Measurements from ENCODE around the gene MRPS34. TPM values are rescaled to one million over a fixed set of nuclear protein-coding genes. Genes with fewer than 3 reads are reported as not detected.
"Not testable (repeated sequence)": the region's sequence is repeated elsewhere in the genome, so short reads cannot be mapped to it uniquely, and the experiment has no call there.

MRPS34 gene
- total RNA-seq, 4 donors from 2014 or later: 90.9 to 126 (median 105) TPM

DNA sequence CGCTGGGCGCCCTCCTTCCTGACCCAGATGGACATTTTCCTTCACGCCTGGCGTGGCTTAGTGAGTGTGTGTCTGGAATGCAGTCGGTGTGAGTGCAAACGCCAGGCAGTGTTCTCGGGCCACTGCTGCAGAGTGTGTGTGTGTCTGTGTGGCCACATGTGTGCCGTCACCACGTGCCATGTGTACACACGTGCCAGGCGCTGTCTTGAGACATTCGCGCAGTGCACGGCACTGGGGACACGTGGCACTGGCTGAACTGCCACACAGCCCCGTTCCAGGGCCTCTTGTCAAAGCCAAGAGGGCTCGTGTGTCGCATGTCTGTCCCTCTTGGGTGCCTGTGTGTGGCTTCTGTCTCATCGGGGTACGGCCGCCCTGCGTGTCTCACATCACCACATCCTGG is 38.1 kb downstream of the MRPS34 start:
- WGBS, 2 donors: 96 to 98% methylated on average over 22 of the region's 22 CpGs
- H3K4me3 ChIP-seq (ENCODE audit: low read depth, poor library complexity, severe bottlenecking): no peak overlapping the region
- intact Hi-C loops (cut with DNase I; ENCODE audit: low total_unique reads): no loop called here
- DNase-seq (ENCODE audit: low spot score in 2 of 2): no peak
- no peak for TF ChIP-seq POLR2A (IDR thresholded peaks at IDR 0.05)
- TF ChIP-seq, protein P1, sequence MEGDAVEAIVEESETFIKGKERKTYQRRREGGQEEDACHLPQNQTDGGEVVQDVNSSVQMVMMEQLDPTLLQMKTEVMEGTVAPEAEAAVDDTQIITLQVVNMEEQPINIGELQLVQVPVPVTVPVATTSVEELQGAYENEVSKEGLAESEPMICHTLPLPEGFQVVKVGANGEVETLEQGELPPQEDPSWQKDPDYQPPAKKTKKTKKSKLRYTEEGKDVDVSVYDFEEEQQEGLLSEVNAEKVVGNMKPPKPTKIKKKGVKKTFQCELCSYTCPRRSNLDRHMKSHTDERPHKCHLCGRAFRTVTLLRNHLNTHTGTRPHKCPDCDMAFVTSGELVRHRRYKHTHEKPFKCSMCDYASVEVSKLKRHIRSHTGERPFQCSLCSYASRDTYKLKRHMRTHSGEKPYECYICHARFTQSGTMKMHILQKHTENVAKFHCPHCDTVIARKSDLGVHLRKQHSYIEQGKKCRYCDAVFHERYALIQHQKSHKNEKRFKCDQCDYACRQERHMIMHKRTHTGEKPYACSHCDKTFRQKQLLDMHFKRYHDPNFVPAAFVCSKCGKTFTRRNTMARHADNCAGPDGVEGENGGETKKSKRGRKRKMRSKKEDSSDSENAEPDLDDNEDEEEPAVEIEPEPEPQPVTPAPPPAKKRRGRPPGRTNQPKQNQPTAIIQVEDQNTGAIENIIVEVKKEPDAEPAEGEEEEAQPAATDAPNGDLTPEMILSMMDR (IDR thresholded peaks at IDR 0.05): no peak

DNA sequence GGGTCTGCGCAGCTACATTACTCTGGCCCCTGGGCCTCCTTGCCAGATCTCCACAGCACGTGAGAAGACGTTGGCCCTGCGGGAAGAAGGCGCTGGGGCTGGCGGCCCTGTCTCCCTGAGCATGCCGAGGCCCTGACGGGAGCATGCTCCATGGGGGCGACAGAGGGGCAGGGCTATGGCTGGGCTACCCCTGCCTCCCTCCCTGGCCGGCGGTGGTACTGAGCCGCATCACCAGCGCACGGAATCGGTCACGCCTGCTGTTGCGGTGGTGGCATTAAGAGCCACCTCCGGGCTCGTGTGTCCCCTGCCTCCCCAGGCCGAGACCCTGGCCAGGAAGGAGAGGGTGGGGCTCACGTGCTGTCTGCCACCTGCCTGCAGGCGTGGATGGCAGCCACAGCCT is 38.8 kb downstream of the MRPS34 start:
- intact Hi-C loops (cut with DNase I; ENCODE audit: low total_unique reads): no loop called here
- no peak overlapping the region for H3K4me3 ChIP-seq (ENCODE audit: low read depth, poor library complexity, severe bottlenecking)
- WGBS, 2 donors: 79 to 89% methylated on average over 6 to 17 of the region's 22 CpGs
- no peak for TF ChIP-seq POLR2A (IDR thresholded peaks at IDR 0.05)
- TF ChIP-seq, protein P1 (IDR thresholded peaks at IDR 0.05): no peak
- no peak for DNase-seq (ENCODE audit: low spot score in 2 of 2)

DNA sequence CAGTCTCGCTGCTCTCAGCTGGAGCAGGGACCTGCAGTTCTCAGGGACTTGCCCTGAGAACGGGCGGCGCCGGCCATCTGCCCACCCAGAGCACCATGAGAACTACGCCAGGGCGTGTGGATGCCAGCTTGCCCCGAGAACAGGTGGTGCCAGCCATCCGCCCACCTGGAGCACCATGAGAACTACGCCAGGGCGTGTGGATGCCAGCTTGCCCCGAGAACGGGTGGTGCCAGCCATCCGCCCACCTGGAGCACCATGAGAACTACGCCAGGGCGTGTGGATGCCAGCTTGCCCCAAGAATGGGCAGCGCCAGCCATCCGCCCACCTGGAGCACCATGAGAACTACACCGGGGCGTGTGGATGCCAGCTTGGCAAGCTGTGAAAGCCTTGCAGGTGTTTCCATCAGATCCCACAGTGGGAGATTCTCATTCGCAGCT is 40.4 kb downstream of the MRPS34 start:
- intact Hi-C loops (cut with DNase I; ENCODE audit: low total_unique reads); DNase-seq (ENCODE audit: low spot score in 2 of 2); H3K4me3 ChIP-seq (ENCODE audit: low read depth, poor library complexity, severe bottlenecking): not testable (repeated sequence)
- 58 to 81% methylated on average over 21 of the region's 21 CpGs for WGBS, 2 donors

DNA sequence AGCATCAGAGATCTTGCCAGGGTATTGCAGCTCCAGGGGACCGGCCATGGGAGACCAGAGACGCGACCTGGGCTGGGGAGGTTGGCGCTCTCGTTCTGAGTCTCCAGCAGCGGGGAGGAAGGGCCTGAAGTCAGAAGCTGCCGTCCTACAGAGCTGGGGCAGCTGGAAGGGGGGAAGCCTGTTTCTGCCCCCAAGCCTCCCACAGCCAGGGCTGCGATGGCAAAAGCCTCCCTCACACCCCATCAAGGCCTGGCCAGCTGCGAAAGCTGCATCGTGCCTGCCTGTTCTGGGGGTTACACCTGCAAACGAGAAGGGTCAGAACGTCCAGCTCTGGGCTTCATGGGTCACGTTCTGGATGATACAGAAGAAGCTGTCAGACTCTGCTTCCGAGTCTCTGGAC is 40.9 kb downstream of the MRPS34 start:
- no peak overlapping the region for H3K4me3 ChIP-seq (ENCODE audit: low read depth, poor library complexity, severe bottlenecking)
- intact Hi-C loops (cut with DNase I; ENCODE audit: low total_unique reads): no loop called here
- TF ChIP-seq, protein P1 (IDR thresholded peaks at IDR 0.05): no peak
- TF ChIP-seq POLR2A (IDR thresholded peaks at IDR 0.05): no peak
- DNase-seq (ENCODE audit: low spot score in 2 of 2): no peak
- WGBS, 2 donors: 86 to 90% methylated on average over 13 to 14 of the region's 14 CpGs

DNA sequence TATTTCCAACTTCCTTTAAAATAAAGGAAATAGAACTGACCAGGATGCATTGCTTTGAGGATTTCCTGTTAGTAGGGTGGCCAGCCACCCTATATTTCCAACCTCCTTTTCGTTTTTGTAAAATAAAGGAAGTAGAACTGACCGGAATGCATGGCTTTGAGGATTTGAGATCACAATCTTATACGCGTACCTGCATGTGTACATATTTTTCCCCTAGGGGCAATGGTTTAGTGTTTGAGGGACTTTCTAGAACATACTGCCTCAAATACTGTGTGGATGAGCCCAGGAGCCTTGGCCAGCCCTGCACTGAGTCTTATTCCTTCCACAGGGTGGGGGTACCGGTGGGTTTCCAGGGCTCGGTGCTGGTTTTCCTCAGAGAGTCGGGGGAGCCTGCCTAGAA is 41.3 kb downstream of the MRPS34 start:
- no peak overlapping the region for H3K4me3 ChIP-seq (ENCODE audit: low read depth, poor library complexity, severe bottlenecking)
- TF ChIP-seq, protein P1 (IDR thresholded peaks at IDR 0.05): no peak
- TF ChIP-seq POLR2A (IDR thresholded peaks at IDR 0.05): no peak
- 71 to 80% methylated on average over 6 to 7 of the region's 7 CpGs for WGBS, 2 donors
- no peak for DNase-seq (ENCODE audit: low spot score in 2 of 2)
- intact Hi-C loops (cut with DNase I; ENCODE audit: low total_unique reads): no loop called here

DNA sequence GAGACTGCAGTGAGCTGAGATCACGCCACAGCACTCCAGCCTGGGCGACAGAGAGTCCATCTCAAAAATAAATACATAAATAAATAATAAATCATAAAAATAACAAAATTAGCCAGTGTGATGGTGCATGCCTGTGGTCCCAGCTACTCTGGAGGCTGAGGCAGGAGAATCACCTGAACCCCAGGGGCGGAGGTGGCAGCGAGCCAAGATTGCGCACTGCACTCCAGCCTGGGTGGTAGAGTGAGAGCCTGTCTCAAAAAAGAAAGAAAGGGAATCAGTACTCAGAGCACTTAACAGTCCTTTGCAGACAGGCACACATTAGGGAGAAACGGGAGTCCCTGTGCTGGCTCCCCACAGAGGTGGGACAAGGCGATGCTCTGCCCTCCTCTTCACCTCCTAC is 41.9 kb downstream of the MRPS34 start:
- 85 to 88% methylated on average over 7 of the region's 7 CpGs for WGBS, 2 donors
- no peak overlapping the region for H3K4me3 ChIP-seq (ENCODE audit: low read depth, poor library complexity, severe bottlenecking)
- intact Hi-C loops (cut with DNase I; ENCODE audit: low total_unique reads): no loop called here
- no peak for TF ChIP-seq POLR2A (IDR thresholded peaks at IDR 0.05)
- TF ChIP-seq, protein P1 (IDR thresholded peaks at IDR 0.05): no peak
- DNase-seq (ENCODE audit: low spot score in 2 of 2): no peak

Data from lower leg skin (tissue), 4 donors.